K562 (cell line): ENCODE data around the gene NIPAL3. TPM values are rescaled to one million over a fixed set of nuclear protein-coding genes. Genes with fewer than 3 reads are reported as not detected.

Experiments
- ATAC-seq: fragments of 200-7000 bp; cut with Tn5 transposase; 3 replicates; pipeline ENCODE4 v1.9.1; 2020; ENCODE audit warnings: moderate library complexity
- BruUV-seq: library from RNA; stranded (reverse); fragments of 400-500 nt; replicated peaks from 2 replicates; lab custom pipeline; 2021; lab: Mats Ljungman, UMichigan
- CTCF ChIA-PET: fragments of 300-600 bp; formaldehyde crosslinking; extraction: SDS; loops from one replicate; lab custom pipeline; 2021; ENCODE audit warnings: low intra/inter-chr PET ratio; lab: Yijun Ruan, JAX
- POLR2A ChIA-PET: fragments of 300-600, 350-650 bp; sonication (Branson Sonifier 250); formaldehyde crosslinking; extraction: SDS; loops from one replicate; lab custom pipeline; 2021; ENCODE audit warnings: antibody characterized with exemption, inconsistent platforms; lab: Yijun Ruan, JAX
- DNase-seq, 4 experiments: peaks; one replicate each; pipeline versions ENCODE4 v3.0.0 to v3.0.0-alpha.2; 2011 to 2018; ENCODE audit warnings: low spot score in 3 of 4, mixed read lengths in 3 of 4; ENCODE audit errors: extremely low read depth in 1 of 4
- FAIRE-seq: peaks from 2 replicates; lab custom pipeline; 2011; peaks lifted over from hg19 to GRCh38; lab: Jason Lieb, UNC
- H2AFZ ChIP-seq: 2 replicates; pipeline ENCODE4 v1.6.0; 2011; ENCODE audit warnings: low read depth, low read length, control low read depth, inconsistent platforms
- H3K27ac ChIP-seq: fragments of 200-600 bp; 3 replicates; pipeline ENCODE4 v1.8.0; 2011; ENCODE audit warnings: low read depth, mild to moderate bottlenecking, control low read depth, inconsistent platforms, low read length, moderate library complexity, mixed read lengths; ENCODE audit errors: extremely low read depth
- H3K27me3 ChIP-seq, 2 experiments: fragments of 300-600 bp in 1 of 2; 2 replicates in 1 of 2; 3 replicates in 1 of 2; pipeline versions ENCODE4 v1.6.0 to v1.8.0; 2011; ENCODE audit warnings: inconsistent platforms in 2 of 2, low read length in 2 of 2, mild to moderate bottlenecking in 1 of 2, mixed read lengths in 1 of 2, moderate library complexity in 1 of 2; ENCODE audit not compliant: control insufficient read depth in 2 of 2, insufficient read depth in 2 of 2
- H3K36me3 ChIP-seq: fragments of 300-600 bp; 3 replicates; pipeline ENCODE4 v1.8.0; 2011; ENCODE audit warnings: mild to moderate bottlenecking, low read length, inconsistent platforms; ENCODE audit not compliant: control insufficient read depth, insufficient read depth
- H3K4me1 ChIP-seq, 2 experiments: fragments of 200-600 bp in 1 of 2; replicated peaks in 1 of 2; 2 replicates in 1 of 2; 3 replicates in 1 of 2; pipeline versions ENCODE4 v1.5.1 to v1.8.0; 2011; ENCODE audit warnings: inconsistent platforms in 2 of 2, low read length in 2 of 2, mild to moderate bottlenecking in 1 of 2, mixed read lengths in 1 of 2, moderate library complexity in 1 of 2; ENCODE audit not compliant: control insufficient read depth in 2 of 2, insufficient read depth in 2 of 2
- H3K4me2 ChIP-seq: 2 replicates; pipeline ENCODE4 v1.6.1; 2011; ENCODE audit warnings: low read length, control low read depth, inconsistent platforms, mixed read lengths; ENCODE audit not compliant: insufficient read depth
- H3K4me3 ChIP-seq: fragments of 200-600 bp; sonication (generic), shearing (Covaris generic); 2 replicates; pipeline ENCODE4 v1.5.1; 2016; ENCODE audit warnings: control low read depth, inconsistent platforms
- H3K79me2 ChIP-seq: fragments of 200-600 bp; 3 replicates; pipeline ENCODE4 v1.8.0; 2011; ENCODE audit warnings: low read length, inconsistent platforms; ENCODE audit not compliant: control insufficient read depth, insufficient read depth
- H3K9ac ChIP-seq, 2 experiments: 2 replicates each; pipeline versions ENCODE4 v1.6.0 to v1.6.1; 2011; ENCODE audit warnings: low read depth in 2 of 2, low read length in 2 of 2, control low read depth in 1 of 2, inconsistent platforms in 1 of 2, mild to moderate bottlenecking in 1 of 2, mixed read lengths in 1 of 2; ENCODE audit not compliant: insufficient read depth in 1 of 2
- H3K9me1 ChIP-seq: one replicate; pipeline ENCODE4 v1.6.0; 2011; ENCODE audit warnings: inconsistent platforms, mild to moderate bottlenecking, low read length, moderate library complexity; ENCODE audit not compliant: control insufficient read depth, insufficient read depth
- H3K9me3 ChIP-seq: replicated peaks from 2 replicates; pipeline ENCODE4 v1.5.1; 2011; ENCODE audit warnings: low read depth, low read length, inconsistent platforms; ENCODE audit not compliant: control insufficient read depth, insufficient read depth
- H4K20me1 ChIP-seq: replicated peaks from 2 replicates; pipeline ENCODE4 v1.6.1; 2011; ENCODE audit warnings: low read length, inconsistent platforms, mixed read lengths; ENCODE audit not compliant: control insufficient read depth, insufficient read depth
- ATF1 ChIP-seq, 2 experiments: fragments of 450-650 bp in 1 of 2; IDR thresholded peaks; 2 replicates each; pipeline ENCODE4 v1.6.1; 2016; ENCODE audit warnings: missing compliant biosample characterization in 1 of 2, missing genetic modification characterization in 1 of 2
- CEBPB ChIP-seq: fragments of 450-650 bp; IDR thresholded peaks from 2 replicates; pipeline ENCODE4 v1.6.1; 2016; ENCODE audit warnings: missing genetic modification characterization, missing compliant biosample characterization
- CEBPG ChIP-seq, 3 experiments: fragments of 200-800 bp in 1 of 3; sonication (Bioruptor generic) in 1 of 3; sonication (generic) in 1 of 3; formaldehyde crosslinking in 1 of 3; IDR thresholded peaks in 2 of 3; conservative IDR thresholded peaks in 1 of 3; 2 replicates each; pipeline versions ENCODE4 v1.6.1 to v1.8.0; 2016 to 2022; ENCODE audit warnings: missing compliant biosample characterization in 2 of 3, missing genetic modification characterization in 2 of 3, mild to moderate bottlenecking in 1 of 3, missing genetic modification reagents in 1 of 3
- ELF4 ChIP-seq: fragments of 450-650 bp; formaldehyde crosslinking; IDR thresholded peaks from 2 replicates; pipeline ENCODE4 v1.4.0; 2022; ENCODE audit warnings: missing genetic modification characterization
- LARP7 ChIP-seq: fragments of 450-650 bp; IDR thresholded peaks from 2 replicates; pipeline ENCODE4 v1.6.1; 2016
- POLR2B ChIP-seq: fragments of 450-650 bp; IDR thresholded peaks from 2 replicates; pipeline ENCODE4 v1.6.1; 2018; ENCODE audit warnings: low read depth; ENCODE audit not compliant: partially characterized antibody
- SIX5 ChIP-seq, 2 experiments: IDR thresholded peaks; 2 replicates each; pipeline ENCODE4 v1.6.1; 2011; ENCODE audit warnings: low read length in 2 of 2, borderline replicate concordance in 1 of 2, low read depth in 1 of 2, mild to moderate bottlenecking in 1 of 2, moderate library complexity in 1 of 2; ENCODE audit not compliant: insufficient read depth in 1 of 2
- SMARCA4 ChIP-seq: fragments of 450-650 bp; IDR thresholded peaks from 2 replicates; pipeline ENCODE4 v1.6.1; 2016
- ZNF133 ChIP-seq: fragments of 250-450 bp; sonication (Bioruptor Pico); IDR thresholded peaks from 2 replicates; pipeline ENCODE4 v1.4.0; 2020; ENCODE audit warnings: mild to moderate bottlenecking
- ZNF444 ChIP-seq: fragments of 250-450 bp; sonication (Bioruptor Pico); IDR thresholded peaks from 2 replicates; pipeline ENCODE4 v1.4.0; 2020; ENCODE audit warnings: mild to moderate bottlenecking, moderate library complexity
- WGBS: fragments of 100-300 bp; shearing (Covaris generic); methylation state at CpG from one replicate; pipeline ENCODE4 v1.1.6; 2016; ENCODE audit warnings: low coverage, mixed read lengths; ENCODE audit not compliant: insufficient coverage; ENCODE audit errors: missing lambda C conversion rate; 5-methylcytosine and 5-hydroxymethylcytosine counted together
- in situ Hi-C: fragments of 300-500 bp; cut with MboI; formaldehyde crosslinking; loops from 4 replicates; pipeline ENCODE4 v1.15.0; 2018; ENCODE audit warnings: inconsistent platforms, mixed read lengths
- intact Hi-C: fragments of 100-400 bp; cut with micrococcal nuclease; formaldehyde crosslinking; loops from 2 replicates; pipeline ENCODE4 v1.14.2; 2022
- polyA plus RNA-seq, 8 experiments: library from polyadenylated mRNA; depleted of rRNA in 4 of 8; stranded (reverse) in 5 of 8; unstranded in 3 of 8; fragments of >200 nt; fragmentation: Nextera tagmentation in 2 of 8; fragmentation: Illumina TruSeq in 1 of 8; extraction: Ambion mirVana in 2 of 8; extraction: Trizol in 1 of 8; gene quantifications; 2 replicates each; pipeline versions ENCODE4 v1.2.1 to v1.2.3, GENCODE V29; 2011 to 2014; ENCODE audit warnings: inconsistent platforms in 1 of 8, missing spikeins in 1 of 8
- total RNA-seq, 7 experiments: library from RNA; depleted of rRNA in 6 of 7; stranded (reverse); fragments of >200 nt in 6 of 7; fragmentation: Illumina TruSeq in 2 of 7; extraction: Trizol in 2 of 7; gene quantifications; 2 replicates each; pipeline versions ENCODE4 v1.2.1 to v1.2.3, GENCODE V29; 2011 to 2021; ENCODE audit warnings: low replicate concordance in 1 of 7
- TF ChIP-seq, protein P1 (sequence below), 2 experiments: IDR thresholded peaks; 2 replicates each; pipeline ENCODE4 v1.6.1; 2012; ENCODE audit warnings: improper control_type of control experiment in 2 of 2, low read depth in 2 of 2, low read length in 2 of 2, borderline replicate concordance in 1 of 2
- TF ChIP-seq, protein P2 (sequence below): fragments of 250-450 bp; sonication (Bioruptor Pico); IDR thresholded peaks from 2 replicates; pipeline ENCODE4 v1.9.0; 2021; ENCODE audit warnings: mild to moderate bottlenecking

NIPAL3 gene
- total and polyA plus RNA-seq, 9 of the 15 experiments (the other 6 are each of a cell fraction or from before 2014, with no cell fraction given) = 10.5 to 26.3 (median 16.0) TPM

DNA sequence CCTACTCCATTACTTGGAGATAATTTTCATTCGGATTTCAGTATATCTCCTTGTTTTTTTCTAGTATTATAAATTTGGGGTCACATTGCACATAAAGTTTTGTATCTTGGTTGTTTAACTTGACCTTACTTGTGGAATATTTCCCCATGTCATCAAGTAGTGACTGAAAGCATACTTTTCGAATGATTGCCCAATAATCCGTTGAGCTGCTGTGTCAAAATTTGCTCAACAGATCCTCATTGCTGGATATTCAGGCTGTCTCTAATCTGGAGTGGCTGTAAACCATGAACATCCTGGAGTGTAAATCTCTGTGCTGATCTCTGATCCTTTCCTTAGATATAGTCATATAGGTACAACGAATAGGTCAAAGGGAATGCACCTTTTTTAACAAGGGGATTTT is 4.9 kb downstream of the NIPAL3 start:
- Histone ChIP-seq H3K4me1 (peaks cover 34% of the 10 kb centered on the region in 2 experiments), H3K27ac (no peak overlapping the region), H3K4me3 (no peak overlapping the region), H3K9me3 (no peaks in the 10 kb centered on the region), H3K27me3 (no peaks in the 10 kb centered on the region), H3K36me3 (peaks cover 35% of the 10 kb centered on the region; the same call in 2 of the 3 replicates), H2AFZ (no peak overlapping the region), H3K79me2 (peaks cover 31% of the 10 kb centered on the region), H4K20me1 (peaks cover 4% of the 10 kb centered on the region; the same call in 1 of the 2 replicates), H3K4me2 (no peak overlapping the region), H3K9me1 (no peaks in the 10 kb centered on the region), H3K9ac (no peak overlapping the region)
- no peak for ATAC-seq
- in situ Hi-C loops (no loop called here), intact Hi-C loops (no loop called here)
- no TSS peak for BruUV-seq
- 89% methylated on average over 4 of the region's 4 CpGs for WGBS
- DNase-seq = no peak
- ChIA-PET POLR2A (no interaction called here), CTCF (no interaction called here)
- no peak for TF ChIP-seq ATF1 (CRISPR knock-in tag; IDR thresholded peaks at IDR 0.05)
- no peak for TF ChIP-seq ATF1 (tag; IDR thresholded peaks at IDR 0.05)
- TF ChIP-seq CEBPG (CRISPR knock-in tag; IDR thresholded peaks at IDR 0.05) = no peak
- peak; percentile 76 to 78 for TF ChIP-seq CEBPG (tag; conservative IDR thresholded peaks at IDR 0.05 in 1 of 2, IDR thresholded peaks at IDR 0.05 in 1 of 2)
- TF ChIP-seq LARP7 = no peak
- TF ChIP-seq POLR2B = no peak
- peak; percentile 72 for TF ChIP-seq CEBPB (tag)
- no peak for TF ChIP-seq ELF4
- TF ChIP-seq, protein P1, sequence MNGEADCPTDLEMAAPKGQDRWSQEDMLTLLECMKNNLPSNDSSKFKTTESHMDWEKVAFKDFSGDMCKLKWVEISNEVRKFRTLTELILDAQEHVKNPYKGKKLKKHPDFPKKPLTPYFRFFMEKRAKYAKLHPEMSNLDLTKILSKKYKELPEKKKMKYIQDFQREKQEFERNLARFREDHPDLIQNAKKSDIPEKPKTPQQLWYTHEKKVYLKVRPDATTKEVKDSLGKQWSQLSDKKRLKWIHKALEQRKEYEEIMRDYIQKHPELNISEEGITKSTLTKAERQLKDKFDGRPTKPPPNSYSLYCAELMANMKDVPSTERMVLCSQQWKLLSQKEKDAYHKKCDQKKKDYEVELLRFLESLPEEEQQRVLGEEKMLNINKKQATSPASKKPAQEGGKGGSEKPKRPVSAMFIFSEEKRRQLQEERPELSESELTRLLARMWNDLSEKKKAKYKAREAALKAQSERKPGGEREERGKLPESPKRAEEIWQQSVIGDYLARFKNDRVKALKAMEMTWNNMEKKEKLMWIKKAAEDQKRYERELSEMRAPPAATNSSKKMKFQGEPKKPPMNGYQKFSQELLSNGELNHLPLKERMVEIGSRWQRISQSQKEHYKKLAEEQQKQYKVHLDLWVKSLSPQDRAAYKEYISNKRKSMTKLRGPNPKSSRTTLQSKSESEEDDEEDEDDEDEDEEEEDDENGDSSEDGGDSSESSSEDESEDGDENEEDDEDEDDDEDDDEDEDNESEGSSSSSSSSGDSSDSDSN (IDR thresholded peaks at IDR 0.05; ENCODE audit: borderline replicate concordance in 1 of 2, low read depth in 2 of 2, low read length in 2 of 2) = no peak
- TF ChIP-seq ZNF444 (CRISPR knock-in tag) = no peak
- TF ChIP-seq ZNF133 (CRISPR knock-in tag) = no peak
- TF ChIP-seq, protein P2, sequence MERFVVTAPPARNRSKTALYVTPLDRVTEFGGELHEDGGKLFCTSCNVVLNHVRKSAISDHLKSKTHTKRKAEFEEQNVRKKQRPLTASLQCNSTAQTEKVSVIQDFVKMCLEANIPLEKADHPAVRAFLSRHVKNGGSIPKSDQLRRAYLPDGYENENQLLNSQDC (CRISPR knock-in tag) = no peak
- TF ChIP-seq SIX5 (IDR thresholded peaks at IDR 0.05; ENCODE audit: borderline replicate concordance in 1 of 2, insufficient read depth in 1 of 2, low read depth in 1 of 2, low read length in 2 of 2) = no peak
- TF ChIP-seq SMARCA4 = no peak
- FAIRE-seq = no peak
